ENCODE results near the gene AGPAT4.

GRCh38 chr6:161163466-161164181 is 110.2 kb downstream of the AGPAT4 start:
- TF ChIP-seq POLR2A (IDR thresholded peaks at IDR 0.05) = no peak
- no peak for TF ChIP-seq CTCF (IDR thresholded peaks at IDR 0.05)
- no peak for TF ChIP-seq EP300 (IDR thresholded peaks at IDR 0.05)
- TF ChIP-seq POLR2AphosphoS5 (IDR thresholded peaks at IDR 0.05) = no peak
